KOPT-K1 (cell line): ENCODE data around the gene NANS.
"Not testable (repeated sequence)": the region's sequence is repeated elsewhere in the genome, so short reads cannot be mapped to it uniquely, and the experiment has no call there.

Source experiments
- H3K27ac ChIP-seq: fragments of 200-600 bp; sonication (generic); 2 replicates; pipeline ENCODE4 v1.5.1; 2016; ENCODE audit warnings: antibody characterized with exemption, mild to moderate bottlenecking, low read depth, low read length; ENCODE audit not compliant: poor library complexity, severe bottlenecking
- H3K36me3 ChIP-seq: fragments of 200-600 bp; sonication (generic); 2 replicates; pipeline ENCODE4 v1.5.1; 2017; ENCODE audit warnings: antibody characterized with exemption, mild to moderate bottlenecking, low read length, moderate library complexity; ENCODE audit not compliant: insufficient read depth
- H3K9me3 ChIP-seq: fragments of 200-600 bp; sonication (generic); 2 replicates; pipeline ENCODE4 v1.5.1; 2017; ENCODE audit warnings: antibody characterized with exemption, low read length, mild to moderate bottlenecking; ENCODE audit not compliant: insufficient read depth, poor library complexity, severe bottlenecking

Gene NANS

DNA sequence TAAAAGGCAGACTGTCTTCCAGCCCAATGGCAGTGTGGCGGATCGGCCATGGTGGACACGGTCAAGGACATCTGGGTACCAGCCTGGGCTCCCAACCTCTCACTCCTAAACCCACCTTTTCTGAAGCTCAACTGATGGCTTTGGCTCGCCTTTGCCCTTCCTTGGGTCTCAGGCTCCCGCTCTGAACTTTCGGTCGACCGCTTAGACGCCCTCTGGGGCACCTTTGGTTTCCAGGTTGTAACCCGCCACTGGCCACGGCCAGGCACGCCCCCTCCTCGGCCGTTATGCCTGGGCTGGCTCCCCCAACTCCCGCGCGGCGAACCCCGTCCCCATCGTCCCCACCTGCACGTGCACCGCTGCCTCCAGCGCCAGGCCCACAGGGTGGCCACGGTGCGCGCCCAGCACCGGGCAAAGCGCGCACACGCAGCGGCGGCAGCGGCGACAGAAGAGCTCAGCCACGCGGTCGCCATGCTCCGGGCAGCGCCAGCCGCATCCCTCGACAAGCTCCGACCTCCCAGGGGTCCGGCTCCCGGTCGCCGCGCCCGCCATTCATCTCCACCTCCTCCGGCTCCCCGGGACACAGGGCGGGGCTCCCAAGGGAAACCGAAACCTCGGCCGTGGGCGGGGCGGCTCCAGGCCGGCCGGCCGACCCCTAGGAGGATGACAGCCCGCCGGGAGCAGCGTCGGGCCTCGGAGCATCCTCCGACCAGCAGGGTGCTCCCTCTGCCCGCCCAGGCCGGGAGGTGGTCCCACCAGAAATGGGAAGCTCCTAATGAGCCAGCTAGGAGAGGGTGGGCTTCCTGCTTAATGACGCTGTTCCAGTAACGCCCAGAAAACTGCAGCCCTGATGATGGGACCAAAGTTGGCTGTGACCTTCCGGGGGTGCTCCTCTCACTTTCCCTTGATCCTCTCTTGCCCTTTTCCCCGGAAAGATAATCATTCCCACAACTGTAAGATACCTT lies 62.4 kb downstream of the NANS start, which contains the start of gene TRIM14:
TRIM14 (minus strand) TSS at position 583 of the 962 bp plus-strand sequence; CDS start at position 549, 34 bp downstream.
- peak within 1 kb of the TSS; percentile 92 for H3K27ac ChIP-seq
- H3K9me3 ChIP-seq = no peaks in the 10 kb centered on the region
- H3K36me3 ChIP-seq = peaks cover 22% of the 10 kb centered on the region

DNA sequence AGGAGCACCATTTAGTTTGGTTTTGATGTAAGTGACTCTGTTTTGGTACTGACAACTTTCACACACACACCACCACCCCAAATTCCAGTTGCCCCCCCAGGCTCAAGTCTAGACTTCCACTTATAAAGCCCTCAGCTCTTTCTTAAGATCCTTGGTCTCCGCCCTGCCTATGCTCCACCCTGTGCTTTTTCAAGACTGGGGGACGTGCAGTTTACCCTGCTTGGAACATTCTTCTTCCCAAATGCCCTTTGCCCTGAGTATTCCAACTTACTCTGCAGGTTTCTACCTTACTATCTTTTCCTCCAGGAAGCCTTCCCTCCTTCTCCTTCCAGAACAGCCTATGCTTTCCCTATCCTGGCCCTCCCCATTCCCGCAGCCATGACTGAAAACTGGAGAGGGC lies 63.9 kb downstream of the NANS start:
- H3K27ac ChIP-seq = peak overlapping the region; percentile 47
- H3K36me3 ChIP-seq = peaks cover 33% of the 10 kb centered on the region
- H3K9me3 ChIP-seq = no peaks in the 10 kb centered on the region

DNA sequence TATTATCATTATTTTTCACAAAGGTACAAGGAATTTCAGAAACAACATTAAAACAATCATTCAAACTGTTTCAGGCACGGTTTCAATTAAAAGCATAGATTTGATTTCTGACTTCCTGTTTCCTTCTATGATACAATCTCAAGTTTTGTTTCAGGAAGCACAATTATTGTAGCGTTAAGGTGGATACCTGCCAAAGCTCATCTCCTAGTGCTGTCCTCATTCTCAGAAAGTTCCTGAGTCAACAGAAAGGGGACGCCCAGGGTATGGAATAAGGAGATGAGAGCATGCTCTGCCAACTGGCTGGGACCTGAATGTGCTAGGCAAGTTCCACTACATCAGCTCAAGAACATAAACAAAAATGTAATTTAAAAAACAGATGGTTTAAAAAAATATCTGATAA lies 64.5 kb downstream of the NANS start:
- H3K27ac ChIP-seq = peak overlapping the region; percentile 47
- H3K36me3 ChIP-seq = peaks cover 30% of the 10 kb centered on the region
- no peaks in the 10 kb centered on the region for H3K9me3 ChIP-seq

DNA sequence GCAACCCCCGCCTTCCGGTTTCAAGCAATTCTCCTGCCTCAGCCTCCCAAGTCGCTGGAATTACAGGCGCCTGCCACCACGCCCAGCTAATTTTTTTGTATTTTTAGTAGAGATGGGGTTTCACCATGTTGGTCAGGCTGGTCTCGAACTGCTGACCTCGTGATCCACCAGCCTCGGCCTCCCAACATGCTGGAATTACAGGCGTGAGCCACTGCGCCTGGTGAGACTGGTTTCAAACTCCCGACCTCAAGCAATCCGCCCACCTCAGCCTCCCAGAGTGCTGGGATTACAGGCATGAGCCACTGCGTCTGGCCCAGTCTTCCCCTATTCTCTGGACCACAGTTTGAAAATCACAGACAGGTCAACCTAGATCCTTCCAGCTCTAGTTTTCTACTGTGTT lies 67.6 kb downstream of the NANS start:
- H3K27ac ChIP-seq, H3K9me3 ChIP-seq: not testable (repeated sequence)
- peaks cover 38% of the 10 kb centered on the region; the same call in 1 of the 2 replicates for H3K36me3 ChIP-seq

DNA sequence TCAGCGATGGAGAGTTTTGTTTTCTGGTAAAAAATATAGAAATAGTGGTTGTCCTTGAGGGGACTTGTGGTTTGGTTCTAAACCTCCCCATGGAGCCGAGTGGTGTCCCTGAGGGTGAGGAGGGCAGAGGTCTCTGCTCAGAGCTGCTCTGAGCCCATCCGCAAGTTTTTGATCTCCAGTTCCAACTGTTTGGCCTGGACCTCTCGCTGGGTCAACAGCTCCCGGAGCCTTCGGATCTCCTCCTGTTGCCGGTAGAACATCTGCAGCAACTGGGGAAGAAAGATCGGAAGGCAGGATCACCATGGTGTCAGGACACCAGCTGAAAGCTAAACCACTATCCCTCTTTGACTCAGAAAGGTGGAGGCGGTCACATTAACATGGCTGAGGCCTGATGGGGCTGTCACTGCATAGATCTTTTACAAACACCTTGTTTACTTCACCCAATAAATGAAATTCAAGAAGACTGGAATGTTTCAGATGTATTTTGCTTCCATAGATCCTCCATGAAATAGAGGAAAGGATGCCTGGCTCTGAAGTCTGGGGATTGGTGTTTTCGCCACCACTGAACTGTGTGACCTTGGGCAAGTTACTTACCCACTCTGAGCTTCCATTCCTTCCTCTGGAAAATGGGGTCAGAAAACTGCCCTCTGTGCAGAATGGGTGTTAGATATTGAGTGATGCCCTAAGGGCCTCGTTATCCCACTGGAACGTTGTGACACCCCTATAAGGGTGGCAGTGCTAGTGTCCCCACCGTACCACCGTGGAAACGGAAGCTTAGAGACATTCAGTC lies 68.3 kb downstream of the NANS start:
- peaks cover 38% of the 10 kb centered on the region; the same call in 1 of the 2 replicates for H3K36me3 ChIP-seq
- no peaks in the 10 kb centered on the region for H3K9me3 ChIP-seq
- H3K27ac ChIP-seq = no peak overlapping the region

DNA sequence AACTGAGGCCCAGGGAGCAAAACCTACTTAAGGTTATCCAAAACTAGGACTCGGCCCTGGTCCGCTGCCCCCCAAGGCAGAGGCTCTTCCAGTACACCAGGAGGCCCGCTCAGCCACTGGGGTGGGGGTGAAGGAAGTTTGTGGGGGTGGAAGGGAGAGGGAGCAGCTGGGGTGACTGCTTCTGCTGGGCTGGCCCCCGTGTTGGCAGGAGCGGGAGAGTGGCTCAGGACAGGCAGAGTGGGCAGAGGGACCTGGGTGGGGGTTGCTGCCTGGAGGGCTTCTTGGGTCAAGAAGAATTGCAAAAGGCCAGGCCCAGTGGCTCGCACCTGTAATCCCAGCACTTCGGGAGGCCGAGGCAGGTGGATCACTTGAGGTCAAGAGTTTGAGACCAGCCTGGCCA lies 70.7 kb downstream of the NANS start:
- peaks cover 43% of the 10 kb centered on the region; the same call in 1 of the 2 replicates for H3K36me3 ChIP-seq

DNA sequence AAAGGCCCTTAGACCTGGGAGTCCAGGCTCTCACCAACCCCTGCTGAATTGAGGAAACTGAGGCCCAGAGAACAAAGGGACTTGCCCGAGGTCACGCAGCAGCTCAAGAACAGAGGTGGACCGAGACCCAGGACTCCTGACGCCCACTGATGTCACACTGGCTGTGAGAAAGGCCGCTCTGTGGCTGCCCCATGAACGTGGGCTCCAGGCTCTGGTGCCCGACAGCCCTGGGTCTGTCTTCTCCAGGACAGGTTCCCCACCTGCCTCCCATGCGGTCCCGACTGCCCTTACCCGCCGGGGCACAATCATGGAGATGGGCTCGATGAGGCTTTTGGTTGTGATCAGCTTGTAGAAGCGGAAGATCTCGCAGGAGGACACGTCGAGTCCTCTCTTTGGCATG lies 71.8 kb downstream of the NANS start:
- H3K9me3 ChIP-seq = no peaks in the 10 kb centered on the region
- no peak overlapping the region for H3K27ac ChIP-seq
- peaks cover 49% of the 10 kb centered on the region; the same call in 1 of the 2 replicates for H3K36me3 ChIP-seq

More for the DNA sequence above, 70.7 kb downstream of the NANS start:
- H3K27ac ChIP-seq = no peak overlapping the region
- H3K9me3 ChIP-seq = no peaks in the 10 kb centered on the region

DNA sequence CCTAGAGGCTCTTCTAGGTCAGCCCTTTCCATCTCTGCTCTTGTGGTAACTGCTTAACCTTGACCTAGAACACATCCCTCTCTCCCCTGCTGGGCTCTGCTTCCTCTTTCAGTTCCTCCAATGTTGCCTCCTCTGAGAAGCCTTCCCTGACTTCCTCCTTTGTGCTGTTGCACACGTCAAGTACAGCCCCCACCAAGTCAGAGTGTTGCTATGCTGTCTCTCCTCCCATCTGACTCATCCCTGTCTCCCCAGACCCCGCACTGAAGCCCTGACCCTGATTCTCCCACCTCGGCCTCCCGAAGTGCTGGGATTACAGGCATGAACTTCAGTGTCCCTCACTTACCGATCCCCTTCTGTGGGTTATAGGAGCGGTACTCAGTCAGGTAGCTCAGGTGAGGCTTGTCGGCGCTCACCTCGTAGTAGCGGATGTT lies 72.9 kb downstream of the NANS start:
- no peak overlapping the region for H3K27ac ChIP-seq
- no peaks in the 10 kb centered on the region for H3K9me3 ChIP-seq
- H3K36me3 ChIP-seq = peaks cover 56% of the 10 kb centered on the region; the same call in 1 of the 2 replicates

DNA sequence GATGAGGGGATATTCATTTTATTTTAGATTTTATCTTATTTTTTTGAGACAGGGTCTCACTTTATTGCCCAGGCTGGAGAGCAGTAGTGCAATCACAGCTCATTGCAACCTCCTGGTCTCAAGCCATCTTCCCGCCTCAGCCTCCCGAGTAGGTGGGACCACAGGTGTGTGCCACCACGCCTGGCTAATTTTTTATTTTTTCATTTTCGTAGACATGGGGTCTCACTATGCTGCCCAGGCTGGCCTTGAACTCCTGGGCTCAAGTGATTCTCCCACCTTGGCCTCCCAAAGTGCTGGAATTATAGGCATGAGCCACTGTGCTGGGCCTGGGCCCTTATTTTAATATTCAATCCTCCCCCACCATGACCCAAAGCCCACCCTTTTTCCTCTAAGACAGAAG lies 73.5 kb downstream of the NANS start:
- H3K9me3 ChIP-seq, H3K27ac ChIP-seq: not testable (repeated sequence)
- H3K36me3 ChIP-seq = peaks cover 55% of the 10 kb centered on the region; the same call in 1 of the 2 replicates

DNA sequence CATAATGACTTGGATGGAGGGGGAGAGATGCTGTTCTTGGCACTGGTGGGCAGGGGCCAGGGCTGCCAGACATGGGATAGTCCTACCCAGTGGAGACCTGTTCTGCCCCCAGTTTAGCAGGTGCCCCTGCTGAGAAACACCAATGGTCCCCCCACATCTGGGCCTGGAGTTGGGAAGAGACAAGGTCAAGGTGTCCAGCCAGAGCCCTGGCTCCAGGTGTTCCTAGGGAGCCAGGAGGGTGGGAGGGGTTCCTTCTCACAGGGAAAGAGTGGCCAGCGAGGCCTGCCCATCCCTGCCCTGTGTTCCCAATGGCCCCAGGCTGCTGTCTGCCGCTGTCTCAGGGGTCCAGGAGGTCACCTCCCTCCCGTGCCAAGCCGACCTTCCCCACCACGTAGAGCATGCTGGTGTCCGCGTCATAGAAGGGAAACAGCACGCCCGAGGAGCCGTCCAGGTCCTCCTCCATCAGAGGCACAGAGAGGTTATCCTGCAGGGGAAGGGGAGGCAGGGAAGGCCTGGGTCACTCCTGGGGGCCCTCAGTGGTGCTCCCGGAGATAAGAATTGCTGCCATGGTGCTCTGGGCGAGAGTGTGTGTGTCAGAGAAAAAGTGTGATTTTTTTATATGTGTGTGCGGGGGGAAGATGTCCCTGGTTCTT lies 74.2 kb downstream of the NANS start:
- H3K9me3 ChIP-seq = no peaks in the 10 kb centered on the region
- peaks cover 56% of the 10 kb centered on the region; the same call in 1 of the 2 replicates for H3K36me3 ChIP-seq
- H3K27ac ChIP-seq = no peak overlapping the region

DNA sequence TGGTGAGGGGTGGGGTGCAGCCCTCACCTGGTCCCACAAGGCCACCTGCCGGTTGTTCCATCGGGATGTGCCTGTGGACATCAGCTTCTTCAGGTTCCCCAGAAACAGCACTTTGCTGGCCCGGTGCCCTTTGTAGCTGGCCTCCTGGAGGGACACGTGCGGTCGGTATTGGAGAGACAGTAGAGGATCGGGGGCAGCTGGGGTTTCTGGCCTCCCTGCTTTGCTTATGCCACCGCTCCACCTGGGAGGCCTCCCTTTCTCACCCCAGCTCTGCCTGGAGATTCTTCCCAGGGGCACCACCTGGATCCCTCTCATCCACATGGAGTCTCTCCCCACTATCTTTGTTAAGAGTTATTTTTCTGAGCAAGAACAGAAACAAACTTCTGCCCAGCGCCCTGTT lies 75.6 kb downstream of the NANS start:
- peaks cover 54% of the 10 kb centered on the region; the same call in 1 of the 2 replicates for H3K36me3 ChIP-seq
- no peak overlapping the region for H3K27ac ChIP-seq
- H3K9me3 ChIP-seq = no peaks in the 10 kb centered on the region
